Tibial nerve (tissue), 3 donors: ENCODE data around the gene MBOAT1.

Experiments used
- EP300 ChIP-seq, 2 donors: sonication (generic); formaldehyde crosslinking; IDR thresholded peaks; one replicate each; pipeline ENCODE4 v1.6.1; 2017; ENCODE audit warnings: antibody characterized with exemption in 2 of 2, mild to moderate bottlenecking in 1 of 2
- POLR2A ChIP-seq, 2 donors: fragments of 450-650 bp; IDR thresholded peaks; one replicate each; pipeline ENCODE4 v1.6.1; 2017; ENCODE audit warnings: antibody characterized with exemption in 2 of 2, mild to moderate bottlenecking in 2 of 2, moderate library complexity in 2 of 2

DNA sequence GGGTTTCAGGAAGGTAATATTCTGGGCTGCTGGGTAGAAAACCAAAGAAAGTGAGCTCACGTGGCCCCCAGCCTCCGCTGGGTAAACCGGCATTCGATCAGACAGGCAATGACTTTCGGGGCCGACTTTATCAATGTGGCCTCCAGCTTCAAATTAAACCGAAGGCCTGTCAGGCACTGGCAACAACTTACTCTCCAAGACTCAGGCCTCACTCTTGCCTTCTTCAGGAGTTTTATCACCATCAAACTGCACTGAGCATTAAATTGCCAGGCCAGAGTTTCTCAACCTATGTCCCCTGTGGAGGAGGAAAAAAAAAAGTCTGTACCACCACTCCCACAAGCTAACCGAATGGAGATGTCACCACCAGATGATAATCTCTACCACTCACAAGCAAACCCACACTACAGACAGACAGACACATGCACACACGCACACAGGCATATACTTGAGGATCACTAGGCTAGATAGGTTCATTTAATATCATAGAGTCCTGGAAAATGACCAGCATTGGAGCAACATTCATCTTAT, 1.1 kb upstream of the MBOAT1 start:
- TF ChIP-seq POLR2A (IDR thresholded peaks at IDR 0.05) (no peak), EP300 (IDR thresholded peaks at IDR 0.05) (no peak)
